Stimulated activated CD4-positive, alpha-beta T cell treated with anti-CD3 and anti-CD28 coated beads, Interleukin-1b, Interleukin-23, amount 100 ng/mL, for 24 hours (primary cell): Measurements from ENCODE around the gene NBAS.

Source experiments
- DNase-seq, 4 experiments: peaks; one replicate each; pipeline ENCODE4 v3.0.0-alpha.2; 2020; ENCODE audit warnings: low read depth in 4 of 4, low spot score in 1 of 4

The NBAS gene

GRCh38 chr2:15591692-15592463 lies 30.7 kb upstream of the NBAS start, which contains the start of gene DDX1:
TSS of gene DDX1 (plus strand) at chr2:15591868. CDS start at chr2:15591934, 66 bp downstream.
- peak; percentile 76 to 87 (median 81) for DNase-seq

GRCh38 chr2:15591373-15591691 lies 30.2 kb upstream of the NBAS start:
- no peak for DNase-seq

- DNase-seq, result peak in 1 of 4 experiments; percentile 28
These were observed 27.3 kb upstream of the NBAS start for GRCh38 chr2:15588329-15588919.

GRCh38 chr2:15584767-15585469 lies 23.8 kb upstream of the NBAS start:
- no peak for DNase-seq

- no peak for DNase-seq
These were observed 23.2 kb upstream of the NBAS start for GRCh38 chr2:15584316-15584715.

- DNase-seq, result no peak
These were observed 22.7 kb upstream of the NBAS start for GRCh38 chr2:15583826-15584225.

GRCh38 chr2:15582710-15583357 lies 21.7 kb upstream of the NBAS start:
- no peak for DNase-seq

- no peak for DNase-seq
These were observed 19.3 kb upstream of the NBAS start for GRCh38 chr2:15580451-15580850.

GRCh38 chr2:15579641-15580040 lies 18.5 kb upstream of the NBAS start:
- no peak for DNase-seq

GRCh38 chr2:15577071-15577735 lies 16.1 kb upstream of the NBAS start:
- peak; percentile 85 to 97 (median 90) for DNase-seq

GRCh38 chr2:15571729-15572128 lies 10.6 kb upstream of the NBAS start:
- DNase-seq, result no peak

GRCh38 chr2:15570104-15570503 lies 9.0 kb upstream of the NBAS start:
- no peak for DNase-seq

GRCh38 chr2:15568874-15569273 lies 7.7 kb upstream of the NBAS start:
- no peak for DNase-seq

- no peak for DNase-seq
These were observed 5.8 kb upstream of the NBAS start for GRCh38 chr2:15566912-15567311.

- DNase-seq, result no peak
These were observed 5.0 kb upstream of the NBAS start for GRCh38 chr2:15565994-15566671.

GRCh38 chr2:15565392-15565791 lies 4.3 kb upstream of the NBAS start:
- DNase-seq, result no peak

GRCh38 chr2:15563227-15564100 lies 2.3 kb upstream of the NBAS start:
- no peak for DNase-seq

GRCh38 chr2:15562354-15563031 lies 1.4 kb upstream of the NBAS start:
- DNase-seq, result no peak
